Chondrocyte (in vitro differentiated cells): ENCODE data around the gene EOMES. TPM values are rescaled to one million over a fixed set of nuclear protein-coding genes. Genes with fewer than 3 reads are reported as not detected.

ENCODE experiments used
- DNase-seq: peaks from one replicate; pipeline ENCODE4 v3.0.0; 2021; ENCODE audit warnings: mixed read lengths, low spot score
- H3K27ac Mint-ChIP-seq: one replicate; pipeline ENCODE4 v1.8.0; 2021; ENCODE audit warnings: mild to moderate bottlenecking, moderate library complexity, mixed read lengths; ENCODE audit not compliant: unreplicated experiment
- H3K27me3 Mint-ChIP-seq: 2 replicates; pipeline ENCODE4 v1.8.0; 2021; ENCODE audit warnings: low read depth, mixed read lengths
- H3K36me3 Mint-ChIP-seq: 2 replicates; pipeline ENCODE4 v1.8.0; 2021; ENCODE audit warnings: low read depth, mixed read lengths
- H3K4me1 Mint-ChIP-seq: 2 replicates; pipeline ENCODE4 v1.8.0; 2021; ENCODE audit warnings: low read depth, mild to moderate bottlenecking, mixed read lengths
- H3K4me3 Mint-ChIP-seq: one replicate; pipeline ENCODE4 v1.8.0; 2021; ENCODE audit warnings: mild to moderate bottlenecking, moderate library complexity, mixed read lengths; ENCODE audit not compliant: unreplicated experiment
- H3K9me3 Mint-ChIP-seq: 2 replicates; pipeline ENCODE4 v1.8.0; 2021; ENCODE audit warnings: low read depth, mixed read lengths
- CTCF ChIP-seq: fragments of 200-600 bp; sonication (generic); IDR thresholded peaks from 2 replicates; pipeline ENCODE4 v1.5.0; 2021; ENCODE audit warnings: antibody characterized with exemption, mild to moderate bottlenecking, moderate library complexity
- total RNA-seq: library from RNA; stranded (reverse); gene quantifications from 3 replicates; pipeline ENCODE4 v1.2.1, GENCODE V29; 2021

Gene EOMES
- total RNA-seq, 1 donor from 2014 or later = not detected

GRCh38 chr3:27749643-27750042 lies 27.5 kb upstream of the EOMES start:
- no peak for TF ChIP-seq CTCF
- no peak for DNase-seq
- no peaks in the 10 kb centered on the region for H3K4me1 Mint-ChIP-seq
- no peak overlapping the region for H3K4me3 Mint-ChIP-seq
- peaks cover 28% of the 10 kb centered on the region for H3K27me3 Mint-ChIP-seq
- H3K36me3 Mint-ChIP-seq = no peaks in the 10 kb centered on the region
- no peak overlapping the region for H3K27ac Mint-ChIP-seq
- H3K9me3 Mint-ChIP-seq = peaks cover 3% of the 10 kb centered on the region

- Mint-ChIP-seq H3K27me3 (peaks cover 36% of the 10 kb centered on the region), H3K27ac (no peak overlapping the region), H3K36me3 (no peaks in the 10 kb centered on the region), H3K4me1 (no peaks in the 10 kb centered on the region), H3K4me3 (no peak overlapping the region), H3K9me3 (peaks cover 8% of the 10 kb centered on the region)
- peak; percentile 25 for TF ChIP-seq CTCF
- no peak for DNase-seq
Observed at GRCh38 chr3:27746838-27747237, 24.7 kb upstream of the EOMES start.

- no peak for DNase-seq
- H3K4me3 Mint-ChIP-seq = no peak overlapping the region
- no peaks in the 10 kb centered on the region for H3K4me1 Mint-ChIP-seq
- H3K27me3 Mint-ChIP-seq = peaks cover 32% of the 10 kb centered on the region
- no peaks in the 10 kb centered on the region for H3K36me3 Mint-ChIP-seq
- H3K27ac Mint-ChIP-seq = no peak overlapping the region
- H3K9me3 Mint-ChIP-seq = peaks cover 5% of the 10 kb centered on the region
- no peak for TF ChIP-seq CTCF
Observed at GRCh38 chr3:27740854-27741253, 18.7 kb upstream of the EOMES start.

GRCh38 chr3:27737091-27737490 lies 15.0 kb upstream of the EOMES start:
- H3K4me1 Mint-ChIP-seq = no peaks in the 10 kb centered on the region
- no peak overlapping the region for H3K4me3 Mint-ChIP-seq
- no peaks in the 10 kb centered on the region for H3K9me3 Mint-ChIP-seq
- peaks cover 38% of the 10 kb centered on the region for H3K27me3 Mint-ChIP-seq
- no peaks in the 10 kb centered on the region for H3K36me3 Mint-ChIP-seq
- DNase-seq = no peak
- H3K27ac Mint-ChIP-seq = no peak overlapping the region
- no peak for TF ChIP-seq CTCF

- H3K27me3 Mint-ChIP-seq = peaks cover 79% of the 10 kb centered on the region
- peaks cover 31% of the 10 kb centered on the region for H3K4me1 Mint-ChIP-seq
- H3K4me3 Mint-ChIP-seq = no peak overlapping the region
- H3K27ac Mint-ChIP-seq = no peak overlapping the region
- no peaks in the 10 kb centered on the region for H3K36me3 Mint-ChIP-seq
- TF ChIP-seq CTCF = no peak
- DNase-seq = no peak
- no peaks in the 10 kb centered on the region for H3K9me3 Mint-ChIP-seq
Observed at GRCh38 chr3:27730774-27731659, 8.9 kb upstream of the EOMES start.
